Naive thymus-derived CD4-positive, alpha-beta T cell (primary cell): ENCODE data around the gene PAX5. TPM values are rescaled to one million over a fixed set of nuclear protein-coding genes. Genes with fewer than 3 reads are reported as not detected.
A peak's percentile ranks its signal among the peaks of the same experiment; 100 is the strongest.

Experiments used
- ATAC-seq: fragments of 150-1000 bp; cut with Tn5 transposase; 2 replicates; pipeline ENCODE4 v1.10.0; 2021; ENCODE audit warnings: mild to moderate bottlenecking, moderate library complexity
- CTCF ChIA-PET: fragments of 350-600 bp; sonication (Branson Sonifier 250); formaldehyde crosslinking; loops from one replicate; lab custom pipeline; 2021; ENCODE audit warnings: antibody characterized with exemption; lab: Charles Lee
- POLR2A ChIA-PET: fragments of 350-600 bp; sonication (Branson Sonifier 250); formaldehyde crosslinking; loops from one replicate; lab custom pipeline; 2021; ENCODE audit warnings: antibody characterized with exemption, inconsistent platforms; lab: Charles Lee
- DNase-seq, 9 donors: peaks; one replicate each; pipeline versions ENCODE4 v3.0.0 to v3.0.0-alpha.2; 2020 to 2022; ENCODE audit warnings: mixed read lengths in 1 of 9
- H3K27ac ChIP-seq: one replicate; pipeline ENCODE4 v1.7.0; 2013; ENCODE audit warnings: mild to moderate bottlenecking, low read depth, low read length, moderate library complexity
- H3K27me3 ChIP-seq, 2 donors: one replicate each; pipeline ENCODE4 v1.7.0; 2013; ENCODE audit warnings: low read length in 2 of 2, mild to moderate bottlenecking in 2 of 2, moderate library complexity in 2 of 2; ENCODE audit not compliant: control insufficient read depth in 2 of 2, insufficient read depth in 2 of 2
- H3K36me3 ChIP-seq, 3 experiments: 1 replicate in 2 of 3; 2 replicates in 1 of 3; pipeline ENCODE4 v1.7.0; 2013; ENCODE audit warnings: low read length in 3 of 3, mild to moderate bottlenecking in 3 of 3, moderate library complexity in 1 of 3; ENCODE audit not compliant: insufficient read depth in 3 of 3, control insufficient read depth in 2 of 3
- H3K4me1 ChIP-seq, 2 donors: one replicate each; pipeline ENCODE4 v1.7.0; 2013; ENCODE audit warnings: low read length in 2 of 2, mild to moderate bottlenecking in 2 of 2, moderate library complexity in 1 of 2; ENCODE audit not compliant: control insufficient read depth in 2 of 2, insufficient read depth in 2 of 2
- H3K4me3 ChIP-seq: 2 replicates; pipeline ENCODE4 v1.7.0; 2013; ENCODE audit warnings: mild to moderate bottlenecking, low read length
- H3K9me3 ChIP-seq, 3 experiments: 1 replicate in 2 of 3; 2 replicates in 1 of 3; pipeline ENCODE4 v1.7.0; 2013; ENCODE audit warnings: low read length in 3 of 3; ENCODE audit not compliant: control insufficient read depth in 2 of 3
- H3K27ac Mint-ChIP-seq, 9 donors: one replicate each; pipeline ENCODE4 v1.8.0; 2020 to 2022; ENCODE audit warnings: mixed read lengths in 9 of 9, mild to moderate bottlenecking in 8 of 9, moderate library complexity in 5 of 9, inconsistent platforms in 2 of 9
- H3K27me3 Mint-ChIP-seq, 5 donors: one replicate each; pipeline ENCODE4 v1.8.0; 2021 to 2022; ENCODE audit warnings: mixed read lengths in 5 of 5, mild to moderate bottlenecking in 1 of 5
- H3K36me3 Mint-ChIP-seq, 5 donors: one replicate each; pipeline ENCODE4 v1.8.0; 2020 to 2022; ENCODE audit warnings: mixed read lengths in 5 of 5, mild to moderate bottlenecking in 3 of 5, inconsistent platforms in 1 of 5
- H3K4me1 Mint-ChIP-seq, 7 donors: one replicate each; pipeline ENCODE4 v1.8.0; 2020 to 2022; ENCODE audit warnings: mixed read lengths in 7 of 7, mild to moderate bottlenecking in 3 of 7, inconsistent platforms in 1 of 7
- H3K4me3 Mint-ChIP-seq, 10 donors: one replicate each; pipeline ENCODE4 v1.8.0; 2020 to 2022; ENCODE audit warnings: mild to moderate bottlenecking in 10 of 10, mixed read lengths in 10 of 10, moderate library complexity in 6 of 10, inconsistent platforms in 2 of 10
- H3K9me3 Mint-ChIP-seq, 11 donors: one replicate each; pipeline ENCODE4 v1.8.0; 2020 to 2022; ENCODE audit warnings: mixed read lengths in 11 of 11, mild to moderate bottlenecking in 4 of 11, inconsistent platforms in 1 of 11, moderate library complexity in 1 of 11
- intact Hi-C, 2 donors: fragments of 100-400 bp; cut with micrococcal nuclease; formaldehyde crosslinking; loops; one replicate each; pipeline ENCODE4 v1.15.1; 2023
- polyA plus RNA-seq, 2 donors: library from polyadenylated mRNA; unstranded; fragments of 300-500 nt; fragmentation: Illumina TruSeq; gene quantifications; one replicate each; pipeline ENCODE4 v1.2.3, GENCODE V29; 2021
- total RNA-seq, 6 experiments: library from RNA in 5 of 6; stranded (reverse) in 5 of 6; gene quantifications; 1 replicate in 5 of 6; 2 replicates in 1 of 6; pipeline ENCODE4 v1.2.3 and lab custom pipeline; 2021 to 2026

PAX5 gene
- total and polyA plus RNA-seq, 7 experiments from 2014 or later = 0.10 to 8.0 (median 0.38) TPM; not detected in 1

DNA sequence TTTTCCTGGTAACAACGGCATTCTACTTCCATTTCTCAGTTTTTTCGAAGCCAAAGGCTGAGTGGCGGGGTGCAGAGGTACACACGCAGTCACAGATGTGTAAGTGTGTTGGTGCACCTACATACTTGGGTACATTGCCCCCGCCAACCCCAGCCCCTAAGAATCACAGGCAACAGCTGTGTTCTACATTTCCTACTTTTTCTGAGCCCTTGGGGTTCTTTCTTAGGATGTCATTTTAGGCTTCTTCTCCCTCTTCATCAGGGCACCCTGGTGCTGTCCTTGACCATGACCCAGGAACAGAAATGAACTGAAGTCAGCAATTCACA, 104.8 kb downstream of the PAX5 start:
- H3K36me3 ChIP-seq = no peaks in the 10 kb centered on the region
- Mint-ChIP-seq H3K27ac (no peak overlapping the region), H3K4me1 (peaks cover 0 to 30% (median 0%) of the 10 kb centered on the region in 7 donors), H3K27me3 (peaks cover 0 to 21% (median 6%) of the 10 kb centered on the region in 5 donors), H3K4me3 (no peak overlapping the region), H3K36me3 (peaks cover 0 to 4% (median 3%) of the 10 kb centered on the region in 5 donors), H3K9me3 (peaks cover 0 to 11% (median 3%) of the 10 kb centered on the region in 11 donors)
- no peaks in the 10 kb centered on the region for H3K9me3 ChIP-seq
- CTCF ChIA-PET = no interaction called here
- POLR2A ChIA-PET = no interaction called here
- ATAC-seq (no peak), DNase-seq (no peak)
- intact Hi-C loops = no loop called here
- no peak overlapping the region for H3K27ac ChIP-seq
- no peak overlapping the region for H3K4me3 ChIP-seq
- no peaks in the 10 kb centered on the region for H3K27me3 ChIP-seq
- H3K4me1 ChIP-seq = no peaks in the 10 kb centered on the region

DNA sequence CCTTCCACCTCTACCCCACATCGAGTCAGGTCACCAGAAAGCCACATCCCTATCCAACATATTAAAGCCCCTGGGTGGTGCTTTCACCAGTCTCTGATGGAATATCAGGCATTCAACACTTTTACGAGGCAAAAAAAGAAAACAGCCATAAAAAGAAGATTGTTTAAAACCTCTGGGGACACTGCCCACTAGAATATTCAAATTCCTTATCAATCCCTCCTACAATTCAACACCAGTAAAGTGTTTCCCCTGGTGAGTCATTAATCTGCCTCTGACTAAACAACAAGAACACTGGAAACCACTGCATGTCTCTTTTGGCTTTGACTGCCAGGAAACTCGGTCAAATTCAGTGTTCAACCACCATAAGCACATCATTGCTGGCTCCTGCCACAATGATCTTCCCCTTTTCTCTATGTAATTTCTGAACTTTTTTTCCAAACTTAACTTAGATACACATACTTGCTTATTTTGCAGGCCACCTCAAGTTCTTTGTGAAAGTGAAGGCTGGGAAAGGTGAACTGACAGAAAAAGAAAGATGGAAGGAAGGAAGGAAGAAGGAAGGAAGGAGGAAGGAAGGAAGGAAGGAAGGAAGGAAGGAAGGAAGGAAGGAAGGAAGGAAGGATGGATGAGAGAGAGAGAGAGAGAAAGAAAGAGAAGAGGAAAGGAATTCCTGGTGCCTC, 105.3 kb downstream of the PAX5 start:
- no peak for DNase-seq

DNA sequence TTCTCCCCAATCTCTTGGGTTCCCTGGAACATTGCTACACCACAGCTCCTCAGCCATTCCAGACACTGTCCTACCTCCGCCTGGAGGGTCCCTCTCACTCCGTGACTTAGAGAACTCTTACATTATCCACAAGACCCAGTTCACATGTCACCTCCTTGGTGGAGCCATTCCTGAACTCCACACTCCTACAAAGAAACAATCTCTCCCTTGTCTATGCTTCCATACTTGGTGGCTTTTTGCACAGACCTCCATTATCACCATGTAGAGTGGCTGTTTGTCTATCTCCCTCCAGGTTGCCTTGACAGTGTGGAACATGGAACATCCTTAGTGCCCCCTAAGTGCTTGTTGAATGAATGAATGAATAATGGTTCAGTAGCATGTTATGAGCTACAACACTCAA, 105.9 kb downstream of the PAX5 start:
- no peak overlapping the region for H3K4me3 Mint-ChIP-seq
- H3K27ac Mint-ChIP-seq = peak overlapping the region in 2 of 9 donors; percentile 0 to 20
- H3K4me1 ChIP-seq = no peaks in the 10 kb centered on the region
- CTCF ChIA-PET = no interaction called here
- H3K4me3 ChIP-seq = no peak overlapping the region
- ATAC-seq (no peak), DNase-seq (no peak)
- H3K27me3 Mint-ChIP-seq = peaks cover 0 to 20% (median 9%) of the 10 kb centered on the region in 5 donors
- intact Hi-C loops = no loop called here
- H3K36me3 Mint-ChIP-seq = peaks cover 0 to 4% (median 3%) of the 10 kb centered on the region in 5 donors
- no peaks in the 10 kb centered on the region for H3K27me3 ChIP-seq
- peaks cover 0 to 40% (median 0%) of the 10 kb centered on the region in 7 donors for H3K4me1 Mint-ChIP-seq
- POLR2A ChIA-PET = no interaction called here
- no peaks in the 10 kb centered on the region for H3K36me3 ChIP-seq
- H3K9me3 Mint-ChIP-seq = peaks cover 0 to 11% (median 3%) of the 10 kb centered on the region in 11 donors
- H3K27ac ChIP-seq = no peak overlapping the region
- no peaks in the 10 kb centered on the region for H3K9me3 ChIP-seq

More for the DNA sequence above, 105.3 kb downstream of the PAX5 start:
- peak overlapping the region in 1 of 10 donors; percentile 64 for H3K4me3 Mint-ChIP-seq
- H3K27me3 Mint-ChIP-seq = peaks cover 0 to 21% (median 6%) of the 10 kb centered on the region in 5 donors
- ChIA-PET POLR2A (no interaction called here), CTCF (no interaction called here)
- intact Hi-C loops = no loop called here
- Histone ChIP-seq H3K27ac (no peak overlapping the region), H3K27me3 (no peaks in the 10 kb centered on the region), H3K36me3 (no peaks in the 10 kb centered on the region), H3K4me3 (no peak overlapping the region), H3K9me3 (no peaks in the 10 kb centered on the region), H3K4me1 (no peaks in the 10 kb centered on the region)
- peaks cover 0 to 35% (median 0%) of the 10 kb centered on the region in 7 donors for H3K4me1 Mint-ChIP-seq
- peaks cover 0 to 4% (median 3%) of the 10 kb centered on the region in 5 donors for H3K36me3 Mint-ChIP-seq
- peak overlapping the region in 1 of 9 donors; percentile 83 for H3K27ac Mint-ChIP-seq
- H3K9me3 Mint-ChIP-seq = peaks cover 0 to 11% (median 3%) of the 10 kb centered on the region in 11 donors
- no peak for ATAC-seq

DNA sequence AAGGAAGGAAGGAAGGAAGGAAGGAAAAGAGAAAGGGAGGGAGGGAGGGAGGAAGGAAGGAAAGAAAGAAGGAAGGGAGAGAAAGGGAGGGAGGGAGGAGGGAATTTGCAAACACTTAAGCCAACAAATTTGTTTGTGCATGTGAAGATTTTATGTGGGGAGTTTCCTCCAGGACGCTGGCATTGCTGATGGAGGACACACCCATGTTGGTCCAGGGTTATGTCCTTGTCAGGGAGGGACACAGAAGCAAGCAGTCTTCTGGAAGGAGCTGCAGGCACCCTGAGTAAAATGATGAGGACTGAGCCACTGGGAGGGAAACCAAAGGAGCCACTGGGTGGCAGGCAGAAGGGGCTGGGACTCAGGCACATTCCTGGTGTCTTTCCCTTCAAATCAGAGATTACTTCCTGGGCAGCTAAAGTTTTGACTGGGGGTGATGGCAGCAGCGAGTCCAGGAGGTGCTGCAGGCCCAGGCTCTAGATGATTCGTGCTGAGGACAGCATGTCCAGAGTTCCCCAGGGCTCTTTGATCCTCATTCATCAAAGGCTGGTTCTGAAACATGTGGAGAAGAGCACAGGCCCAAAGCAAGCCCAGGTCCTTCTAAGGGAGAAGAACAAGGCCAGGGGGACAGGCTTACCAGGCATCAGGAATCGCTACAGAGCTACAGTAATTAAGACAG, 109.2 kb downstream of the PAX5 start:
- Mint-ChIP-seq H3K27ac (peak overlapping the region in 1 of 9 donors; percentile 39), H3K4me3 (no peak overlapping the region), H3K9me3 (peaks cover 0 to 2% (median 0%) of the 10 kb centered on the region in 11 donors), H3K36me3 (no peaks in the 10 kb centered on the region), H3K4me1 (peaks cover 0 to 45% (median 0%) of the 10 kb centered on the region in 7 donors), H3K27me3 (peaks cover 0 to 24% (median 14%) of the 10 kb centered on the region in 5 donors)
- intact Hi-C loops = loop anchor here in 1 of 2 donors (2.0 kb wide), 1 partner anchor 50 kb away; no protein-coding TSS in a partner anchor
- Histone ChIP-seq H3K36me3 (no peaks in the 10 kb centered on the region), H3K27me3 (no peaks in the 10 kb centered on the region), H3K27ac (no peak overlapping the region), H3K9me3 (no peaks in the 10 kb centered on the region), H3K4me3 (no peak overlapping the region), H3K4me1 (no peaks in the 10 kb centered on the region)
- no peak for ATAC-seq
- no peak for DNase-seq
- POLR2A ChIA-PET = no interaction called here
- CTCF ChIA-PET = no interaction called here

DNA sequence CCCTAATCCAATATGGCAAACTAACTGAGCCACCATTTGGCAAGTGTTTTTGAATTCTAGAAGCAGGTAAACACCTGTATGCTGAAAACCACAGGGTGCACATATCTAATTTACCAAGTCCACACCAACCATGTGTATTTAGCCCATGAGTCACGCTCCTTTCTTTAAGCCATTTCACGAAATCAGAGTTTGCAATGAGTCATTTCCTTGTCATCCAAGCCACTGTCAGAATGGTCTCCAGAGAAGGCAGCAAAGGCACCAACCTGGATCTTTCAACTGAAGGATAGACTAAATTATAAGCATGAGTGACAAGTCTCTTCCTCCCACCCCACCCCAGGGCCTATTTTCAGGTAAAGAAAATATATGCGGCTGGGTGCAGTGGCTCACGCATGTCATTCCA, 110.0 kb downstream of the PAX5 start:
- peak overlapping the region in 1 of 10 donors; percentile 20 for H3K4me3 Mint-ChIP-seq
- intact Hi-C loops = loop anchor here in 1 of 2 donors (2.0 kb wide), 1 partner anchor 49 kb away; no protein-coding TSS in a partner anchor
- Histone ChIP-seq H3K4me3 (no peak overlapping the region), H3K27me3 (no peaks in the 10 kb centered on the region), H3K27ac (no peak overlapping the region), H3K36me3 (no peaks in the 10 kb centered on the region), H3K9me3 (no peaks in the 10 kb centered on the region), H3K4me1 (no peaks in the 10 kb centered on the region)
- ChIA-PET CTCF (no interaction called here), POLR2A (no interaction called here)
- DNase-seq = no peak
- ATAC-seq = no peak
- H3K9me3 Mint-ChIP-seq = peaks cover 0 to 4% (median 0%) of the 10 kb centered on the region in 11 donors
- H3K4me1 Mint-ChIP-seq = peaks cover 0 to 41% (median 0%) of the 10 kb centered on the region in 7 donors
- H3K36me3 Mint-ChIP-seq = no peaks in the 10 kb centered on the region
- peak overlapping the region in 1 of 9 donors; percentile 39 for H3K27ac Mint-ChIP-seq
- H3K27me3 Mint-ChIP-seq = peaks cover 0 to 26% (median 14%) of the 10 kb centered on the region in 5 donors

DNA sequence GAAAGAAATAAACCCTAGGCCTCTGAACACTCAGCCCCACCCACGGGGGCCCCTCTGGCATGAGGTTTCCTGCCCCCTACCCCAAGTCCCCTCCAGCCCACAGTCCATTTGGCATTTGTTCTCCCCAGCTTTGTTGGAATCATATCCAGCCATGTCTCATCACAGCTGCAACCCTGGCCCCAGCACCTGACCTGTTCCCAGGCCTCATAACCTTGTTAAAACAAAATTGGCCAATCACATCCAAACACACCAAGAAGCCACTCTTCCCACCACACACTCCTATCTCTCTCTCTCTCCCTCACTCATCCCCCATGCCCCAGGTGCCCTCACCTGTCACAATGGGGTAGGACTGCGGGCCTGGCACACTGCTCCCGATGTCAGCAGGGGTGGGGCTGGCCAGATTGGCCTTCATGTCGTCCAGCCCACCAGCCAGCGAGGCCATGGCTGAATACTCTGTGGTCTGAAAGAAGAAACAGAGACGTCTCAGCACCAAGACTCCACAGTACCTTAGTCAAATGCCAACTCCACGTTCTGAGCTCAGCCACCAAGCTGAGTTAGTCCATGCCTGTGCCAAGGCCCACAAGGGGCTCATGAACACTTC, 110.9 kb downstream of the PAX5 start:
- no peak for ATAC-seq
- Histone ChIP-seq H3K4me3 (no peak overlapping the region), H3K4me1 (no peaks in the 10 kb centered on the region), H3K36me3 (no peaks in the 10 kb centered on the region), H3K9me3 (no peaks in the 10 kb centered on the region), H3K27me3 (no peaks in the 10 kb centered on the region), H3K27ac (no peak overlapping the region)
- Mint-ChIP-seq H3K9me3 (peaks cover 0 to 4% (median 0%) of the 10 kb centered on the region in 11 donors), H3K27ac (no peak overlapping the region), H3K27me3 (peaks cover 0 to 24% (median 11%) of the 10 kb centered on the region in 5 donors), H3K36me3 (no peaks in the 10 kb centered on the region), H3K4me1 (peaks cover 0 to 32% (median 0%) of the 10 kb centered on the region in 7 donors), H3K4me3 (no peak overlapping the region)
- POLR2A ChIA-PET = no interaction called here
- intact Hi-C loops = no loop called here
- DNase-seq = no peak
- CTCF ChIA-PET = no interaction called here
